ENCODE measurements around the gene MYMX. TPM values are rescaled to one million over a fixed set of nuclear protein-coding genes. Genes with fewer than 3 reads are reported as not detected.

The MYMX gene
- total and polyA plus RNA-seq, 2 of the 13 experiments (the other 11 are each of a cell fraction or from before 2014, with no cell fraction given): not detected

DNA sequence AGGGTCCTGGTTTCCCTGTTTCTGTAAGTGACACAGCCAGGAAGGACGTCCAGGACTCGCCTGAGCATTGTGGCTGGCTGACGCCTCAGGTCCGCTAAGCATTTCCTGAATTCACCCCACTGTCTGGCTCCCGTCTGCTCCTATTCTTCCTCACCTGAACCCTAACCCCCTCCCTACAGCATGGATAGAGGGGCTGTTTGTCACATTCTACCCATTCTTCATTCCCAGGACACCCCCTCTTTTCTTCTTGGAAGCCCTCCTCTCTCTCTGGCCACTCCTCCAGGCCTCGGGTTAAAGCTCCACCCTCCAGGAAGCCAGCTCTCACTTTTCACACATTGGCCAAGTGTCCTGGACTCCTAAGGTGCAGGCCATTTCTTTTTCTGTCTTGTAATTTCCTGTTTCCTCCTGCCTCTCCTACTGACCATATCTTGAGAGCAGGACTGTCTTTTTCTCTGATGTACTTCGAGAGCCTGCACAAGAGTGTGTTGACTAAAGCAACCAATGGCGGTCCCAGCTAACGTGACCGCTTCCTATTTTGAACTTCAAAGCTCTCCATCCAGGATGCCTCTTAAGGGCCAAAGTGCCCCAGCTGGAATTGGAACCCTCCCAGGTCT lies 24.2 kb upstream of the MYMX start (continued):
- TF ChIP-seq, protein P1, sequence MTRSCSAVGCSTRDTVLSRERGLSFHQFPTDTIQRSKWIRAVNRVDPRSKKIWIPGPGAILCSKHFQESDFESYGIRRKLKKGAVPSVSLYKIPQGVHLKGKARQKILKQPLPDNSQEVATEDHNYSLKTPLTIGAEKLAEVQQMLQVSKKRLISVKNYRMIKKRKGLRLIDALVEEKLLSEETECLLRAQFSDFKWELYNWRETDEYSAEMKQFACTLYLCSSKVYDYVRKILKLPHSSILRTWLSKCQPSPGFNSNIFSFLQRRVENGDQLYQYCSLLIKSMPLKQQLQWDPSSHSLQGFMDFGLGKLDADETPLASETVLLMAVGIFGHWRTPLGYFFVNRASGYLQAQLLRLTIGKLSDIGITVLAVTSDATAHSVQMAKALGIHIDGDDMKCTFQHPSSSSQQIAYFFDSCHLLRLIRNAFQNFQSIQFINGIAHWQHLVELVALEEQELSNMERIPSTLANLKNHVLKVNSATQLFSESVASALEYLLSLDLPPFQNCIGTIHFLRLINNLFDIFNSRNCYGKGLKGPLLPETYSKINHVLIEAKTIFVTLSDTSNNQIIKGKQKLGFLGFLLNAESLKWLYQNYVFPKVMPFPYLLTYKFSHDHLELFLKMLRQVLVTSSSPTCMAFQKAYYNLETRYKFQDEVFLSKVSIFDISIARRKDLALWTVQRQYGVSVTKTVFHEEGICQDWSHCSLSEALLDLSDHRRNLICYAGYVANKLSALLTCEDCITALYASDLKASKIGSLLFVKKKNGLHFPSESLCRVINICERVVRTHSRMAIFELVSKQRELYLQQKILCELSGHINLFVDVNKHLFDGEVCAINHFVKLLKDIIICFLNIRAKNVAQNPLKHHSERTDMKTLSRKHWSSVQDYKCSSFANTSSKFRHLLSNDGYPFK (CRISPR knock-in tag; IDR thresholded peaks at IDR 0.05; ENCODE audit: borderline replicate concordance): no peak
- no peak for TF ChIP-seq ASH2L (IDR thresholded peaks at IDR 0.05; ENCODE audit: insufficient read length, low read depth, low read length)
- TF ChIP-seq, protein P2, sequence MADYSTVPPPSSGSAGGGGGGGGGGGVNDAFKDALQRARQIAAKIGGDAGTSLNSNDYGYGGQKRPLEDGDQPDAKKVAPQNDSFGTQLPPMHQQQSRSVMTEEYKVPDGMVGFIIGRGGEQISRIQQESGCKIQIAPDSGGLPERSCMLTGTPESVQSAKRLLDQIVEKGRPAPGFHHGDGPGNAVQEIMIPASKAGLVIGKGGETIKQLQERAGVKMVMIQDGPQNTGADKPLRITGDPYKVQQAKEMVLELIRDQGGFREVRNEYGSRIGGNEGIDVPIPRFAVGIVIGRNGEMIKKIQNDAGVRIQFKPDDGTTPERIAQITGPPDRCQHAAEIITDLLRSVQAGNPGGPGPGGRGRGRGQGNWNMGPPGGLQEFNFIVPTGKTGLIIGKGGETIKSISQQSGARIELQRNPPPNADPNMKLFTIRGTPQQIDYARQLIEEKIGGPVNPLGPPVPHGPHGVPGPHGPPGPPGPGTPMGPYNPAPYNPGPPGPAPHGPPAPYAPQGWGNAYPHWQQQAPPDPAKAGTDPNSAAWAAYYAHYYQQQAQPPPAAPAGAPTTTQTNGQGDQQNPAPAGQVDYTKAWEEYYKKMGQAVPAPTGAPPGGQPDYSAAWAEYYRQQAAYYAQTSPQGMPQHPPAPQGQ (CRISPR knock-in tag; IDR thresholded peaks at IDR 0.05; ENCODE audit: borderline replicate concordance): no peak
- no peak for TF ChIP-seq YY1 (IDR thresholded peaks at IDR 0.05; ENCODE audit: insufficient read depth, insufficient replicate concordance, low read depth, low read length)
- no peak for TF ChIP-seq HNRNPL (IDR thresholded peaks at IDR 0.05; ENCODE audit: low read depth, low read length)
- TF ChIP-seq ZBTB38 (CRISPR knock-in tag; IDR thresholded peaks at IDR 0.05): no peak
- TF ChIP-seq ZKSCAN1 (IDR thresholded peaks at IDR 0.05; ENCODE audit: low read length): no peak
- TF ChIP-seq GABPB1 (CRISPR knock-in tag; IDR thresholded peaks at IDR 0.05): peak; percentile 38; the same call in 1 of the 2 replicates
- TF ChIP-seq NPAS2 (CRISPR knock-in tag; IDR thresholded peaks at IDR 0.05; ENCODE audit: borderline replicate concordance): no peak
- TF ChIP-seq, protein P3, sequence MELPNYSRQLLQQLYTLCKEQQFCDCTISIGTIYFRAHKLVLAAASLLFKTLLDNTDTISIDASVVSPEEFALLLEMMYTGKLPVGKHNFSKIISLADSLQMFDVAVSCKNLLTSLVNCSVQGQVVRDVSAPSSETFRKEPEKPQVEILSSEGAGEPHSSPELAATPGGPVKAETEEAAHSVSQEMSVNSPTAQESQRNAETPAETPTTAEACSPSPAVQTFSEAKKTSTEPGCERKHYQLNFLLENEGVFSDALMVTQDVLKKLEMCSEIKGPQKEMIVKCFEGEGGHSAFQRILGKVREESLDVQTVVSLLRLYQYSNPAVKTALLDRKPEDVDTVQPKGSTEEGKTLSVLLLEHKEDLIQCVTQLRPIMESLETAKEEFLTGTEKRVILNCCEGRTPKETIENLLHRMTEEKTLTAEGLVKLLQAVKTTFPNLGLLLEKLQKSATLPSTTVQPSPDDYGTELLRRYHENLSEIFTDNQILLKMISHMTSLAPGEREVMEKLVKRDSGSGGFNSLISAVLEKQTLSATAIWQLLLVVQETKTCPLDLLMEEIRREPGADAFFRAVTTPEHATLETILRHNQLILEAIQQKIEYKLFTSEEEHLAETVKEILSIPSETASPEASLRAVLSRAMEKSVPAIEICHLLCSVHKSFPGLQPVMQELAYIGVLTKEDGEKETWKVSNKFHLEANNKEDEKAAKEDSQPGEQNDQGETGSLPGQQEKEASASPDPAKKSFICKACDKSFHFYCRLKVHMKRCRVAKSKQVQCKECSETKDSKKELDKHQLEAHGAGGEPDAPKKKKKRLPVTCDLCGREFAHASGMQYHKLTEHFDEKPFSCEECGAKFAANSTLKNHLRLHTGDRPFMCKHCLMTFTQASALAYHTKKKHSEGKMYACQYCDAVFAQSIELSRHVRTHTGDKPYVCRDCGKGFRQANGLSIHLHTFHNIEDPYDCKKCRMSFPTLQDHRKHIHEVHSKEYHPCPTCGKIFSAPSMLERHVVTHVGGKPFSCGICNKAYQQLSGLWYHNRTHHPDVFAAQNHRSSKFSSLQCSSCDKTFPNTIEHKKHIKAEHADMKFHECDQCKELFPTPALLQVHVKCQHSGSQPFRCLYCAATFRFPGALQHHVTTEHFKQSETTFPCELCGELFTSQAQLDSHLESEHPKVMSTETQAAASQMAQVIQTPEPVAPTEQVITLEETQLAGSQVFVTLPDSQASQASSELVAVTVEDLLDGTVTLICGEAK (IDR thresholded peaks at IDR 0.05): no peak
- TF ChIP-seq, protein P3 (CRISPR knock-in tag; IDR thresholded peaks at IDR 0.05): no peak
- no peak for TF ChIP-seq ZNF780A (CRISPR knock-in tag; IDR thresholded peaks at IDR 0.05)
- TF ChIP-seq ZNF629 (CRISPR knock-in tag; conservative IDR thresholded peaks at IDR 0.05): peak; percentile 32; the same call in 1 of the 2 replicates
- no peak for TF ChIP-seq BHLHE40 (IDR thresholded peaks at IDR 0.05; ENCODE audit: low read length)
